ENCODE data around the gene CYB561D2. TPM values are rescaled to one million over a fixed set of nuclear protein-coding genes. Genes with fewer than 3 reads are reported as not detected.

Gene CYB561D2
- total RNA-seq, 1 experiment from 2014 or later, result 27.5 TPM

DNA sequence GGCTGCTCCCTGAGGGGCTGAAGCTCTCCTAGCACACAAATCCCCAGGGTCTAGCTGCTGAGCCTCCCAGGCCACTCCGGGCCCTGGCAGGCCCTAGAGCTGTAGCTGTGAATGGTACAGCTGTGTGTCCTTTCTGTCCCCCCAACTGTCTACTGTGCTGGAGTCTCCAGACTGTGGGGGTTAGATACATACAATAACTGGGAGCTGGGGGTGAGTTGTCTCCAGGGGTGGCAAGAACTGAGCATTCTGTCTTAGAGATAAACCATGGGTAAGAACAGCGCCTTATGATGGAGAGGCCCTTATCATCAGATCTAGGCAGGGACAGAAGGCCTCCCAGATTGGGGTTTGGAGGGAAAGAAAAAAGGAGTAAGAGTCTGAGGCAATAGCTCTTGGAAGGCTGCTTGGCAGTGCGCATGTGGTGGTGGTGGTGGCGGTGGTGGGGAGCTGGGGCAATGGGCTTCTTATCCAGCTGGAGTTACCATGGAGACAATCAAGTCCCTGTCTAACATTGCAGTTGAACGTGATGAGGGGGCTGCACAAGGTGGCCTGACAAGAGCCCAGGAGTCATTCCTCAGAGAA lies 3.6 kb downstream of the CYB561D2 start:
- peaks cover 2% of the 10 kb centered on the region; the same call in 1 of the 2 replicates for H3K36me3 ChIP-seq (ENCODE audit: control insufficient read depth, insufficient read depth, low read length)
- H3K4me3 ChIP-seq (ENCODE audit: low read depth in 2 of 2, low read length in 2 of 2), result no peak overlapping the region
- no peak for DNase-seq (ENCODE audit: low read depth, low spot score)
- POLR2A ChIA-PET, result interaction anchor here (0.5 kb wide), 1 partner anchor 9 kb away, joined by 4 read pairs; no protein-coding TSS in a partner anchor
- no peaks in the 10 kb centered on the region for H3K9me3 ChIP-seq (ENCODE audit: control insufficient read depth, insufficient read depth, low read depth, low read length)
- no peak for ATAC-seq
- CTCF ChIA-PET, result interaction anchor here (0.5 kb wide), 1 partner anchor 11 kb away, joined by 4 read pairs; no protein-coding TSS in a partner anchor
- in situ Hi-C loops (cut with HindIII; ENCODE audit: low pct_unique_long_range_greater_than_20kb, low sequenced_read_pairs) (no loop called here), intact Hi-C loops (cut with micrococcal nuclease; ENCODE audit: unreplicated experiment) (no loop called here)
- TF ChIP-seq SIN3A (IDR thresholded peaks at IDR 0.05; ENCODE audit: borderline replicate concordance, insufficient read depth, low read depth, low read length) (no peak), POLR2AphosphoS5 (IDR thresholded peaks at IDR 0.05; ENCODE audit: low read depth, low read length) (no peak), TCF7L2 (IDR thresholded peaks at IDR 0.05; ENCODE audit: low read depth, low read length) (no peak)
- TF ChIP-seq, protein P1, sequence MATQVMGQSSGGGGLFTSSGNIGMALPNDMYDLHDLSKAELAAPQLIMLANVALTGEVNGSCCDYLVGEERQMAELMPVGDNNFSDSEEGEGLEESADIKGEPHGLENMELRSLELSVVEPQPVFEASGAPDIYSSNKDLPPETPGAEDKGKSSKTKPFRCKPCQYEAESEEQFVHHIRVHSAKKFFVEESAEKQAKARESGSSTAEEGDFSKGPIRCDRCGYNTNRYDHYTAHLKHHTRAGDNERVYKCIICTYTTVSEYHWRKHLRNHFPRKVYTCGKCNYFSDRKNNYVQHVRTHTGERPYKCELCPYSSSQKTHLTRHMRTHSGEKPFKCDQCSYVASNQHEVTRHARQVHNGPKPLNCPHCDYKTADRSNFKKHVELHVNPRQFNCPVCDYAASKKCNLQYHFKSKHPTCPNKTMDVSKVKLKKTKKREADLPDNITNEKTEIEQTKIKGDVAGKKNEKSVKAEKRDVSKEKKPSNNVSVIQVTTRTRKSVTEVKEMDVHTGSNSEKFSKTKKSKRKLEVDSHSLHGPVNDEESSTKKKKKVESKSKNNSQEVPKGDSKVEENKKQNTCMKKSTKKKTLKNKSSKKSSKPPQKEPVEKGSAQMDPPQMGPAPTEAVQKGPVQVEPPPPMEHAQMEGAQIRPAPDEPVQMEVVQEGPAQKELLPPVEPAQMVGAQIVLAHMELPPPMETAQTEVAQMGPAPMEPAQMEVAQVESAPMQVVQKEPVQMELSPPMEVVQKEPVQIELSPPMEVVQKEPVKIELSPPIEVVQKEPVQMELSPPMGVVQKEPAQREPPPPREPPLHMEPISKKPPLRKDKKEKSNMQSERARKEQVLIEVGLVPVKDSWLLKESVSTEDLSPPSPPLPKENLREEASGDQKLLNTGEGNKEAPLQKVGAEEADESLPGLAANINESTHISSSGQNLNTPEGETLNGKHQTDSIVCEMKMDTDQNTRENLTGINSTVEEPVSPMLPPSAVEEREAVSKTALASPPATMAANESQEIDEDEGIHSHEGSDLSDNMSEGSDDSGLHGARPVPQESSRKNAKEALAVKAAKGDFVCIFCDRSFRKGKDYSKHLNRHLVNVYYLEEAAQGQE (IDR thresholded peaks at IDR 0.05; ENCODE audit: insufficient read depth in 1 of 2, low read depth in 2 of 2, low read length in 1 of 2), result no peak
- TF ChIP-seq, protein P2, sequence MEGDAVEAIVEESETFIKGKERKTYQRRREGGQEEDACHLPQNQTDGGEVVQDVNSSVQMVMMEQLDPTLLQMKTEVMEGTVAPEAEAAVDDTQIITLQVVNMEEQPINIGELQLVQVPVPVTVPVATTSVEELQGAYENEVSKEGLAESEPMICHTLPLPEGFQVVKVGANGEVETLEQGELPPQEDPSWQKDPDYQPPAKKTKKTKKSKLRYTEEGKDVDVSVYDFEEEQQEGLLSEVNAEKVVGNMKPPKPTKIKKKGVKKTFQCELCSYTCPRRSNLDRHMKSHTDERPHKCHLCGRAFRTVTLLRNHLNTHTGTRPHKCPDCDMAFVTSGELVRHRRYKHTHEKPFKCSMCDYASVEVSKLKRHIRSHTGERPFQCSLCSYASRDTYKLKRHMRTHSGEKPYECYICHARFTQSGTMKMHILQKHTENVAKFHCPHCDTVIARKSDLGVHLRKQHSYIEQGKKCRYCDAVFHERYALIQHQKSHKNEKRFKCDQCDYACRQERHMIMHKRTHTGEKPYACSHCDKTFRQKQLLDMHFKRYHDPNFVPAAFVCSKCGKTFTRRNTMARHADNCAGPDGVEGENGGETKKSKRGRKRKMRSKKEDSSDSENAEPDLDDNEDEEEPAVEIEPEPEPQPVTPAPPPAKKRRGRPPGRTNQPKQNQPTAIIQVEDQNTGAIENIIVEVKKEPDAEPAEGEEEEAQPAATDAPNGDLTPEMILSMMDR (IDR thresholded peaks at IDR 0.05), result no peak
- H3K4me1 ChIP-seq (ENCODE audit: control insufficient read depth, insufficient read depth, low read length), result peaks cover 21% of the 10 kb centered on the region
- no peaks in the 10 kb centered on the region for H3K27me3 ChIP-seq (ENCODE audit: control insufficient read depth, insufficient read depth, low read length)
- BruUV-seq (replicated peaks), result no TSS peak
- no peak overlapping the region for H3K27ac ChIP-seq (ENCODE audit: low read length)

DNA sequence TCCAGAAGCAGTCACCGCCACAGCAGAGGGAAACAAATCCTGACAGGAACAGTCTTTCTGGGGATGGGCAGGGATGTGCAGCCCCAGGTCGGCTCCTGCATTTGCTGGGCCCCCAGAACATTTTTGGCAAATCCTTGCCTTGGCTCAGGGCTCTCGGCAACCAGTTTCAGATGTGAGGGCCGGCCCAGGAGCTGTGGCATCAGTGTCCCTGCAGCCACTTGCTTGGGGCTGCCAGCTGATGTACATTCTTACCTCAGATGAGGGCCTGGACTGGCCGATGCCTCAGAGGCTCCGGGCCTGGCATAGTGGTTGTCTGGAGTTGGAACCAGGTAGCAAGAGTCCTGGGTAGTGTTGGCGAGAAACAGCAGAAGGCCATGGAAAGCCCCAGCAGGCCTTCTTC lies 4.2 kb downstream of the CYB561D2 start:
- CTCF ChIA-PET, result interaction anchor here (0.5 kb wide), 1 partner anchor 10 kb away, joined by 4 read pairs; no protein-coding TSS in a partner anchor
- BruUV-seq (replicated peaks), result no TSS peak
- TF ChIP-seq SIN3A (IDR thresholded peaks at IDR 0.05; ENCODE audit: borderline replicate concordance, insufficient read depth, low read depth, low read length) (no peak), TCF7L2 (IDR thresholded peaks at IDR 0.05; ENCODE audit: low read depth, low read length) (no peak), POLR2AphosphoS5 (IDR thresholded peaks at IDR 0.05; ENCODE audit: low read depth, low read length) (no peak)
- TF ChIP-seq, protein P2 (IDR thresholded peaks at IDR 0.05), result no peak
- TF ChIP-seq, protein P1 (IDR thresholded peaks at IDR 0.05; ENCODE audit: insufficient read depth in 1 of 2, low read depth in 2 of 2, low read length in 1 of 2), result no peak
- Histone ChIP-seq H3K4me1 (ENCODE audit: control insufficient read depth, insufficient read depth, low read length) (peaks cover 17% of the 10 kb centered on the region), H3K36me3 (ENCODE audit: control insufficient read depth, insufficient read depth, low read length) (peaks cover 2% of the 10 kb centered on the region; the same call in 1 of the 2 replicates), H3K9me3 (ENCODE audit: control insufficient read depth, insufficient read depth, low read depth, low read length) (no peaks in the 10 kb centered on the region), H3K27me3 (ENCODE audit: control insufficient read depth, insufficient read depth, low read length) (no peaks in the 10 kb centered on the region), H3K4me3 (ENCODE audit: low read depth in 2 of 2, low read length in 2 of 2) (no peak overlapping the region), H3K27ac (ENCODE audit: low read length) (no peak overlapping the region)
- intact Hi-C loops (cut with micrococcal nuclease; ENCODE audit: unreplicated experiment), result no loop called here
- in situ Hi-C loops (cut with HindIII; ENCODE audit: low pct_unique_long_range_greater_than_20kb, low sequenced_read_pairs), result no loop called here
- no peak for ATAC-seq
- POLR2A ChIA-PET, result no interaction called here
- DNase-seq (ENCODE audit: low read depth, low spot score), result no peak
